ENCODE measurements around the gene NAP1L5.

Gene NAP1L5

GRCh38 chr4:88697588-88698329 lies at the start of gene NAP1L5:
TSS of gene NAP1L5 (minus strand) at chr4:88697829. CDS start at chr4:88697754, 75 bp downstream.
- H3K4me3 ChIP-seq (ENCODE audit: low read depth in 1 of 2, low read length in 2 of 2) = peak within 1 kb of the TSS; percentile 21 to 72
- H3K9ac ChIP-seq (ENCODE audit: low read length) = peak within 1 kb of the TSS; percentile 59
- no peaks in the 10 kb centered on the region for H3K4me1 ChIP-seq (ENCODE audit: insufficient read depth, low read length)
- no peaks in the 10 kb centered on the region for H3K36me3 ChIP-seq (ENCODE audit: insufficient read depth, low read length)
- peak within 1 kb of the TSS; percentile 35 for H3K27ac ChIP-seq (ENCODE audit: low read depth, low read length)
- H3K27me3 ChIP-seq (ENCODE audit: control insufficient read depth in 1 of 2, insufficient read depth in 2 of 2, low read length in 2 of 2) = no peaks in the 10 kb centered on the region
- no peaks in the 10 kb centered on the region for H3K9me3 ChIP-seq (ENCODE audit: low read length)

GRCh38 chr4:88747351-88747750 lies 49.7 kb upstream of the NAP1L5 start:
- Histone ChIP-seq H3K36me3 (ENCODE audit: insufficient read depth, low read length) (peaks cover 61% of the 10 kb centered on the region), H3K27ac (ENCODE audit: low read depth, low read length) (no peak overlapping the region)

GRCh38 chr4:88746206-88746605 lies 48.6 kb upstream of the NAP1L5 start:
- Histone ChIP-seq H3K27ac (ENCODE audit: low read depth, low read length) (no peak overlapping the region), H3K4me1 (ENCODE audit: insufficient read depth, low read length) (no peaks in the 10 kb centered on the region), H3K36me3 (ENCODE audit: insufficient read depth, low read length) (peaks cover 65% of the 10 kb centered on the region), H3K9ac (ENCODE audit: low read length) (no peak overlapping the region), H3K27me3 (ENCODE audit: control insufficient read depth in 1 of 2, insufficient read depth in 2 of 2, low read length in 2 of 2) (no peaks in the 10 kb centered on the region), H3K4me3 (ENCODE audit: low read depth in 1 of 2, low read length in 2 of 2) (no peak overlapping the region), H3K9me3 (ENCODE audit: low read length) (no peaks in the 10 kb centered on the region)

More at GRCh38 chr4:88747351-88747750, 49.7 kb upstream of the NAP1L5 start:
- H3K9ac ChIP-seq (ENCODE audit: low read length) = no peak overlapping the region
- no peaks in the 10 kb centered on the region for H3K4me1 ChIP-seq (ENCODE audit: insufficient read depth, low read length)
- H3K4me3 ChIP-seq (ENCODE audit: low read depth in 1 of 2, low read length in 2 of 2) = no peak overlapping the region
- H3K27me3 ChIP-seq (ENCODE audit: control insufficient read depth in 1 of 2, insufficient read depth in 2 of 2, low read length in 2 of 2) = no peaks in the 10 kb centered on the region
- no peaks in the 10 kb centered on the region for H3K9me3 ChIP-seq (ENCODE audit: low read length)

- H3K9ac ChIP-seq (ENCODE audit: low read length) = no peak overlapping the region
- H3K4me3 ChIP-seq (ENCODE audit: low read depth in 1 of 2, low read length in 2 of 2) = no peak overlapping the region
- no peaks in the 10 kb centered on the region for H3K4me1 ChIP-seq (ENCODE audit: insufficient read depth, low read length)
- peaks cover 60% of the 10 kb centered on the region for H3K36me3 ChIP-seq (ENCODE audit: insufficient read depth, low read length)
- H3K9me3 ChIP-seq (ENCODE audit: low read length) = no peaks in the 10 kb centered on the region
- no peak overlapping the region for H3K27ac ChIP-seq (ENCODE audit: low read depth, low read length)
- no peaks in the 10 kb centered on the region for H3K27me3 ChIP-seq (ENCODE audit: control insufficient read depth in 1 of 2, insufficient read depth in 2 of 2, low read length in 2 of 2)
Measured at GRCh38 chr4:88745581-88746163, 48.0 kb upstream of the NAP1L5 start.

GRCh38 chr4:88745175-88745574 lies 47.5 kb upstream of the NAP1L5 start:
- no peaks in the 10 kb centered on the region for H3K4me1 ChIP-seq (ENCODE audit: insufficient read depth, low read length)
- no peaks in the 10 kb centered on the region for H3K27me3 ChIP-seq (ENCODE audit: control insufficient read depth in 1 of 2, insufficient read depth in 2 of 2, low read length in 2 of 2)
- no peaks in the 10 kb centered on the region for H3K9me3 ChIP-seq (ENCODE audit: low read length)
- peaks cover 60% of the 10 kb centered on the region for H3K36me3 ChIP-seq (ENCODE audit: insufficient read depth, low read length)
- no peak overlapping the region for H3K4me3 ChIP-seq (ENCODE audit: low read depth in 1 of 2, low read length in 2 of 2)
- no peak overlapping the region for H3K27ac ChIP-seq (ENCODE audit: low read depth, low read length)
- H3K9ac ChIP-seq (ENCODE audit: low read length) = no peak overlapping the region

GRCh38 chr4:88744609-88745008 lies 47.0 kb upstream of the NAP1L5 start:
- Histone ChIP-seq H3K36me3 (ENCODE audit: insufficient read depth, low read length) (peaks cover 54% of the 10 kb centered on the region), H3K9ac (ENCODE audit: low read length) (no peak overlapping the region), H3K4me1 (ENCODE audit: insufficient read depth, low read length) (no peaks in the 10 kb centered on the region), H3K4me3 (ENCODE audit: low read depth in 1 of 2, low read length in 2 of 2) (no peak overlapping the region), H3K27ac (ENCODE audit: low read depth, low read length) (no peak overlapping the region), H3K9me3 (ENCODE audit: low read length) (no peaks in the 10 kb centered on the region), H3K27me3 (ENCODE audit: control insufficient read depth in 1 of 2, insufficient read depth in 2 of 2, low read length in 2 of 2) (no peaks in the 10 kb centered on the region)

- H3K9me3 ChIP-seq (ENCODE audit: low read length) = no peaks in the 10 kb centered on the region
- H3K27me3 ChIP-seq (ENCODE audit: control insufficient read depth in 1 of 2, insufficient read depth in 2 of 2, low read length in 2 of 2) = no peaks in the 10 kb centered on the region
- H3K9ac ChIP-seq (ENCODE audit: low read length) = no peak overlapping the region
- no peak overlapping the region for H3K27ac ChIP-seq (ENCODE audit: low read depth, low read length)
- peaks cover under 1% of the 10 kb centered on the region for H3K4me1 ChIP-seq (ENCODE audit: insufficient read depth, low read length)
- H3K36me3 ChIP-seq (ENCODE audit: insufficient read depth, low read length) = peaks cover 48% of the 10 kb centered on the region
- H3K4me3 ChIP-seq (ENCODE audit: low read depth in 1 of 2, low read length in 2 of 2) = no peak overlapping the region
Measured at GRCh38 chr4:88743696-88744095, 46.1 kb upstream of the NAP1L5 start.

- H3K27ac ChIP-seq (ENCODE audit: low read depth, low read length) = no peak overlapping the region
- H3K36me3 ChIP-seq (ENCODE audit: insufficient read depth, low read length) = peaks cover 45% of the 10 kb centered on the region
- no peak overlapping the region for H3K9ac ChIP-seq (ENCODE audit: low read length)
- H3K9me3 ChIP-seq (ENCODE audit: low read length) = no peaks in the 10 kb centered on the region
- no peak overlapping the region for H3K4me3 ChIP-seq (ENCODE audit: low read depth in 1 of 2, low read length in 2 of 2)
- H3K27me3 ChIP-seq (ENCODE audit: control insufficient read depth in 1 of 2, insufficient read depth in 2 of 2, low read length in 2 of 2) = no peaks in the 10 kb centered on the region
- peaks cover 11% of the 10 kb centered on the region for H3K4me1 ChIP-seq (ENCODE audit: insufficient read depth, low read length)
Measured at GRCh38 chr4:88742561-88742960, 44.9 kb upstream of the NAP1L5 start.

- Histone ChIP-seq H3K9me3 (ENCODE audit: low read length) (no peaks in the 10 kb centered on the region), H3K27ac (ENCODE audit: low read depth, low read length) (peak overlapping the region; percentile 14), H3K4me3 (ENCODE audit: low read depth in 1 of 2, low read length in 2 of 2) (no peak overlapping the region), H3K9ac (ENCODE audit: low read length) (no peak overlapping the region), H3K4me1 (ENCODE audit: insufficient read depth, low read length) (peaks cover 17% of the 10 kb centered on the region), H3K36me3 (ENCODE audit: insufficient read depth, low read length) (peaks cover 29% of the 10 kb centered on the region), H3K27me3 (ENCODE audit: control insufficient read depth in 1 of 2, insufficient read depth in 2 of 2, low read length in 2 of 2) (no peaks in the 10 kb centered on the region)
Measured at GRCh38 chr4:88738180-88738579, 40.6 kb upstream of the NAP1L5 start.

GRCh38 chr4:88737307-88737941 lies 39.8 kb upstream of the NAP1L5 start:
- Histone ChIP-seq H3K9me3 (ENCODE audit: low read length) (no peaks in the 10 kb centered on the region), H3K4me3 (ENCODE audit: low read depth in 1 of 2, low read length in 2 of 2) (peak overlapping the region in 1 of 2 donors; percentile 10), H3K9ac (ENCODE audit: low read length) (no peak overlapping the region), H3K27me3 (ENCODE audit: control insufficient read depth in 1 of 2, insufficient read depth in 2 of 2, low read length in 2 of 2) (no peaks in the 10 kb centered on the region), H3K4me1 (ENCODE audit: insufficient read depth, low read length) (peaks cover 17% of the 10 kb centered on the region), H3K36me3 (ENCODE audit: insufficient read depth, low read length) (peaks cover 29% of the 10 kb centered on the region), H3K27ac (ENCODE audit: low read depth, low read length) (peak overlapping the region; percentile 14)

GRCh38 chr4:88736264-88736663 lies 38.6 kb upstream of the NAP1L5 start:
- no peak overlapping the region for H3K27ac ChIP-seq (ENCODE audit: low read depth, low read length)
- peaks cover 33% of the 10 kb centered on the region for H3K36me3 ChIP-seq (ENCODE audit: insufficient read depth, low read length)

More at GRCh38 chr4:88736264-88736663, 38.6 kb upstream of the NAP1L5 start:
- no peaks in the 10 kb centered on the region for H3K9me3 ChIP-seq (ENCODE audit: low read length)
- H3K4me1 ChIP-seq (ENCODE audit: insufficient read depth, low read length) = peaks cover 17% of the 10 kb centered on the region
- no peak overlapping the region for H3K9ac ChIP-seq (ENCODE audit: low read length)
- no peak overlapping the region for H3K4me3 ChIP-seq (ENCODE audit: low read depth in 1 of 2, low read length in 2 of 2)
- no peaks in the 10 kb centered on the region for H3K27me3 ChIP-seq (ENCODE audit: control insufficient read depth in 1 of 2, insufficient read depth in 2 of 2, low read length in 2 of 2)

Measured in muscle layer of colon (tissue), 2 donors.